Mucosa of stomach (tissue), 1 donor: ENCODE results near the gene FHIT.
"Not testable (repeated sequence)": the region's sequence is repeated elsewhere in the genome, so short reads cannot be mapped to it uniquely, and the experiment has no call there.

Experiments used
- H3K27me3 ChIP-seq: one replicate; pipeline ENCODE4 v1.7.0; 2013; ENCODE audit warnings: mild to moderate bottlenecking, low read length; ENCODE audit not compliant: control insufficient read depth, insufficient read depth
- H3K36me3 ChIP-seq: one replicate; pipeline ENCODE4 v1.7.0; 2013; ENCODE audit warnings: low read length; ENCODE audit not compliant: control insufficient read depth, insufficient read depth
- H3K4me1 ChIP-seq: one replicate; pipeline ENCODE4 v1.7.0; 2013; ENCODE audit warnings: mild to moderate bottlenecking, low read length; ENCODE audit not compliant: control insufficient read depth, insufficient read depth
- H3K4me3 ChIP-seq: one replicate; pipeline ENCODE4 v1.7.0; 2013; ENCODE audit warnings: low read length
- H3K9ac ChIP-seq: one replicate; pipeline ENCODE4 v1.7.0; 2013; ENCODE audit warnings: mild to moderate bottlenecking, low read length, moderate library complexity
- H3K9me3 ChIP-seq: one replicate; pipeline ENCODE4 v1.7.0; 2013; ENCODE audit warnings: mild to moderate bottlenecking, low read length, moderate library complexity; ENCODE audit not compliant: control insufficient read depth
- donor health status: Pancreatic carcinoma.

The FHIT gene

DNA sequence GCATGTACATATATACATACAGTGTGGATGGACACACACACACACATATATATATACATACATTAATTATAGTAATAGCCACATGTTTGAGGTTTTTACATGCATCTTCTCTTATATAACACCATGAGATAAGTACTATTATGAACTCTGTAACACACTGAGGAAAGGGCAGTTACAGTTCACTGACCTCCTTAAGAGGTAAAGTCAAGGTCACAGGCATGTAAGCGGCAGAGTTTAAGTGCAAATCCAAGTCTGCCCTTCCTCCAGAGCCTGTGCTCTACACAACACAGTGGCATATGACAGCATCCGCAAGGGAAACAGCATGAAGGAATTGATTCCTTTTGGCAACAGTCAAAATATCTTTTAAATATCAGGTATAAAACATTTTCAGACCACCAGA, 26.4 kb downstream of the FHIT start:
- H3K36me3 ChIP-seq = no peaks in the 10 kb centered on the region
- H3K4me1 ChIP-seq = no peaks in the 10 kb centered on the region
- H3K9me3 ChIP-seq = no peaks in the 10 kb centered on the region
- no peaks in the 10 kb centered on the region for H3K27me3 ChIP-seq
- no peak overlapping the region for H3K9ac ChIP-seq
- no peak overlapping the region for H3K4me3 ChIP-seq

DNA sequence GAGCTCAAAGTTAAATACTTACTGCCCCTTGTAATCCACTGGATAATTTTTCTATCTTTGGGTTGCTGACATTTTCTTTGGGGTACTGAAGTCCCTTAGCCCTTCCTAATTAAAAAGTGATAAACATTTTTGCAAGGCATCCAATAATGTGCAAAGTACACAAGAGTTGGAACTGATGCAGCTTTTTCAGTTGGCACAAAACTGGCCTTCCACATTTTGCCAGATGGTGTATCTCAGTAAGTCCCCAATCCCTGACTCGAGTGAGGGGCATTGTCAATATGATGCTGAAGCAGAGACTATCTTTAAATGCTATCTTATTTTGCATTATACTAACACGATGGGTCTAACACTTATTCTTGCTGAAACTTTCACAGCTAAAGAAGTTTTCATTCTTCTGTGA, 27.8 kb downstream of the FHIT start:
- Histone ChIP-seq H3K36me3 (no peaks in the 10 kb centered on the region), H3K4me1 (no peaks in the 10 kb centered on the region), H3K9ac (no peak overlapping the region), H3K27me3 (no peaks in the 10 kb centered on the region), H3K9me3 (no peaks in the 10 kb centered on the region), H3K4me3 (no peak overlapping the region)

DNA sequence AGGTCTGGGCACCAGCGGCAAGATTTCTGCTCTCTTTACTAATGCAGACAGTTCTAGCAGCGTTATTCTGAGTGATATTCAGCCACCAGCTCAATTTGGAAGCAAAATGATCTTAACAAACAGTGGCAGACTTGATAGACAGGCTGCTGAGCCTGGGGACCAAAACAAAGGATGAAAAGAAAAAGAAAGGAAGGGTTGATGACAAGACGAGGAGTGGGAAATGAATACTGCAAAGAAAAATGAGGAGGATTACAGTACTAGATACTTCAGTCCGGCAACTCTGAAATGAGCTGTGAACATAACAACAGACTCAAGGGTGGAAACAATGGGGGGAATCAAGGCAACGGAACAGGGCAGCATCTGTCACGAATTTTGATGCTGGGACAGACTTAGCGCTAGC, 28.8 kb downstream of the FHIT start:
- Histone ChIP-seq H3K4me3 (no peak overlapping the region), H3K9me3 (no peaks in the 10 kb centered on the region), H3K4me1 (no peaks in the 10 kb centered on the region), H3K27me3 (no peaks in the 10 kb centered on the region), H3K36me3 (no peaks in the 10 kb centered on the region), H3K9ac (no peak overlapping the region)

DNA sequence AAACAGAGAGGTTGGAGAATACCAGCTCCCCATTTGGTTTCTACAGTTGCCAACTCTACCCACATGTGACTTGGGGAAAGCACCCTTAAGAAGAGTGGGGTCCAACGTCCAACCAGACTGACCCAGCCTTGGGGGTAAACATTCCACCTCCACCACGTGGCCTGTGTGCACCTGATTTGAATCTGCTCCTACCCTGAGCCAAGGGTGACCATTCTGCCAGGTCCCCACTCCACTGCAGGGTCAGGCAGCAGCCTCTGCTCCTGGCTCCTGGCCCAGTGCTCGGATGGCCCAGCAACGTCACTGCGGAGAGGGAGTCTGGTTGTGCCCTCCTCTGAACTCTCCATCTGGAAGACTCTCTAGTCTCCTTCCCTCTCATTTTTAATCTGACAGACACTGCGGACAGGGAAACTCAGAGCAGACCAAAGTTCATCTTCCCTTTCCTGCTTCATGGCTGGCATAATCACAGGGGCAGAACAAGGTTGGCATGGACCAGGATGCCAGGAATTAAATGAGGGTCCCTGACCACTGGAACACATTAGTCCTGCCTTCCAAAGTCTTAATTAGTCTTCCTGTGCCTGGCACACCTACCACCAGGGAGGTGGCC, 29.4 kb downstream of the FHIT start:
- H3K9me3 ChIP-seq = no peaks in the 10 kb centered on the region
- no peak overlapping the region for H3K9ac ChIP-seq
- H3K4me1 ChIP-seq = no peaks in the 10 kb centered on the region
- H3K27me3 ChIP-seq = no peaks in the 10 kb centered on the region
- H3K4me3 ChIP-seq = no peak overlapping the region
- no peaks in the 10 kb centered on the region for H3K36me3 ChIP-seq

DNA sequence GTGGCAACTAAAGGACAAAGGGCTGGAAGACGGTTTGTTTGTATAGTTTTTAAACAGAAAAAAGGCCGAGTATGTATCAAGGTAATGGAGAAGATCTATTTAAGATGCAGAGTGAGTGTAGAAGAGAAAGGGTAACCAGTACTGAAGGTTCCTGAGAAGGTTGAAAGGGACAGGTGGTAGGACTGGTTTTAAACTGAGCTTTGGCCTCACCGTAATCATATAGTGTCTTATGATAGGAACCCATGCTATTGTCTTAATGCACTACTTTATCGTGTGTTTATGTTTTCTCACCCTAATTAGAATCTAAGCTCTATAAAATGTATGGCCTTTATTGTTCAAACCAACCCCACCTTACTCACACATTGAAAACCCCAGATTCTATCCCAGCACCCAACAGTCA, 32.7 kb downstream of the FHIT start:
- Histone ChIP-seq H3K36me3 (no peaks in the 10 kb centered on the region), H3K4me1 (no peaks in the 10 kb centered on the region), H3K27me3 (no peaks in the 10 kb centered on the region), H3K9ac (no peak overlapping the region), H3K9me3 (no peaks in the 10 kb centered on the region), H3K4me3 (no peak overlapping the region)

DNA sequence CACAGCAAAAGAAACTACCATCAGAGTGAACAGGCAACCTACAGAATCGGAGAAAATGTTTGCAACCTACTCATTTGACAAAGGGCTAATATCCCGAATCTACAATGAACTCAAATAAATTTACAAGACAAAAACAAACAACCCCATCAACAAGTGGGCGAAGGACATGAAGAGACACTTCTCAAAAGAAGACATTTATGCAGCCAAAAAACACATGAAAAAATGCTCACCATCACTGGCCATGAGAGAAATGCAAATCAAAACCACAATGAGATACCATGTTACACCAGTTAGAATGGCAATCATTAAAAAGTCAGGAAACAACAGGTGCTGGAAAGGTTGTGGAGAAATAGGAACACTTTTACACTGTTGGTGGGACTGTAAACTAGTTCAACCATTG, 35.1 kb downstream of the FHIT start:
- H3K9ac ChIP-seq, H3K4me3 ChIP-seq, H3K27me3 ChIP-seq, H3K9me3 ChIP-seq, H3K4me1 ChIP-seq, H3K36me3 ChIP-seq: not testable (repeated sequence)

DNA sequence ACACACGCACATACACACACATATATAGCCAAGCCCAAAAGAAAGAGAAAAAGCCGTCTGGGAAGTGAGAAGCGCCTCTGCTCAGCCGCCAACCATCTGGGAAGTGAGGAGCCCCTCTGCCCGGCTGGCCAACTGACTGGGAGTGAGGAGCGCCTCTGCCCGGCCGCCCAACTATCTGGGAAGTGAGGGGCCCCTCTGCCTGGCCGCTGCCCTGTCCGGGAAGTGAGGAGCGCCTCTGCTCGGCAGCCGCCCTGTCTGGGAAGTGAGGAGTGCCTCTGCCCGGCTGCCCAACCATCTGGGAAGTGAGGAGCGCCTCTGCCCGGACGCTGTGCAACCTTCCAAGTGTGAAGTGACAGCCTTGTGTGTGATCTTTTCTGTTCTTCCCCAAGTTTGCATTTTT, 49.2 kb downstream of the FHIT start:
- H3K9me3 ChIP-seq = no peaks in the 10 kb centered on the region
- H3K27me3 ChIP-seq = no peaks in the 10 kb centered on the region
- no peaks in the 10 kb centered on the region for H3K4me1 ChIP-seq
- H3K9ac ChIP-seq = no peak overlapping the region
- H3K4me3 ChIP-seq = no peak overlapping the region
- no peaks in the 10 kb centered on the region for H3K36me3 ChIP-seq

DNA sequence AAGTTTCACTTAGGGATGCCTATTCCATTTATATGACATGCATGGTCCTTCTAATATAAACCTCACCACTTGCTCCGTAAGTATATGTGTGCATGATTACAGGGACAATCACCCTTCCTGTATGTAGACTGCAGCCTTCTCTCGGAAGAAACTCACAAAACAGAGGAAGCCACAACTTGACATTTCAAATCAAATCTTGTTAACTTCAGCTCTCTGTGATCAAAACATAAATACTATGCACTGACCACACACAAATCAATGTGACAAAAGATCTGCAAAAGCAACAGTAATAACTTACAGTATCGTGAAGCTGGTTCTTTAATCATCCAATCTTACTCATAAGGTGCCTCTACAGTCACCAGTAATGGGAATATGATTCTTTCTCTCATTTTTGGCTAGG, 50.2 kb downstream of the FHIT start:
- H3K9ac ChIP-seq = no peak overlapping the region
- no peaks in the 10 kb centered on the region for H3K9me3 ChIP-seq
- H3K4me1 ChIP-seq = no peaks in the 10 kb centered on the region
- H3K27me3 ChIP-seq = no peaks in the 10 kb centered on the region
- no peak overlapping the region for H3K4me3 ChIP-seq
- no peaks in the 10 kb centered on the region for H3K36me3 ChIP-seq

DNA sequence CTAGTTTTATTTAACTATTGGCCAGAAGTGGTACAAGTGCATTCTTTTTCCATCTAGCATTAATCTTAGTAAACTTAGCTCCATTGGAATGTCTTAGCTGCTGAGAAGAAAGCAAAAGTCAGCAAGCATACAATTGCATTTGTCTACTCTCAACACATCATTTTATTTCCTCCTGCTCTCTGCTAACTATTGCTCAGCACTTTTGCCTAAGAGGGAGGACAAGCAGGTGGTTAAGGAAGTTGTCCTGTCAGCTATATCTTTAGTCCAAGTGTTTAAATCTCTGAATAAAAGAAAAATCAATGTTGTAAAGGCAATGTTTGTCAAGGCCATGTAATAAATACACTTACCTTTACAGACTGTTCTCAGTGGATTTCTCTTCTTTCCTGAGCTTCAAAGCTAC, 51.0 kb downstream of the FHIT start:
- Histone ChIP-seq H3K9me3 (no peaks in the 10 kb centered on the region), H3K36me3 (no peaks in the 10 kb centered on the region), H3K4me3 (no peak overlapping the region), H3K9ac (no peak overlapping the region), H3K4me1 (no peaks in the 10 kb centered on the region), H3K27me3 (no peaks in the 10 kb centered on the region)

DNA sequence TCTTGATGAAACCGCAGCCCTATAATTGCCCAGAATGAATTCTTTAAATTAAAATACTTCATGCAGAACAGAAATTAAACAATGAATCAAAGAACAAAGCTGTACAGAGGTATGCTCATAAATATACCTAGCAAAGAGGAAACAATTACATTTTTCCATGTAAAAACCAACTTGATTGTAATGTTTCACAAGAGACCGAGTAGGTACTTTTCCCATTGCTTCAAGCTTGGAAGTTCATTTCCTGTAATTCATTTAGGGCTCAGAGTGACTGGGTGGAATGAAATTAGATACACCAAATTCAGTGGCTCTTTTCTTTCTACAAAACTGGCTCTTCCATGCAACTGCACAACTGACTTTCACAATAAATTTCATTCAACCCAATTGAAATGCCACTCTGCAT, 51.4 kb downstream of the FHIT start:
- Histone ChIP-seq H3K36me3 (no peaks in the 10 kb centered on the region), H3K4me3 (no peak overlapping the region), H3K27me3 (no peaks in the 10 kb centered on the region)

DNA sequence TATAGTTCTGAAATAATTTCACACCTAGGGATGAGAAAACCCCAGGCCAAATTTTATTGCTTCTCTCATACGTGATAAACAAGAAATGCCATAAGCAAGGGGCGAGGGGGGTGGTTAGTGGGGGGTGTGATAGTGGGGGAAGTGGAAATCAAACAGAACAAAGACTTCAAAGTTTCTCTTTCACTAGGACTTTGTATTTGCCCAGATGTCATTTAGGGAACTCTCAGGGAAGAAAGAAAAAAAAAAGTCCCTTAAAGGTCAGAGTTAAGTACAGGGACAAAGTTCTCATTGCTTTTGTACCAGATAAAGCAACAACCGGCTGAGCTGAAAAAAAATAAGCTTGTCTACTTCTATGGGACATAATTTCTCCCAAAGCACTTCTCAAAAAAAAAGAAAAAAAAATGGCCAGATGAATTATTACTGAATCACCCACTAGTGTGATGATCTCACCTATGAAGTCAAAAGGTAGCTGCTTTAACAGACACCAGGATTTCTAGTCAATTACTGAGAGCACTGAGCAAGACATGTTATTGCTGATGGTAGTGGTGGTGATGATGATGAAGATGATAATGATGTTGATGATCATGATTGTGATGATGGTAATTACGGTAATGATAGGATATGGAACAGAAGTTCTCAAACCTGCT, 56.2 kb downstream of the FHIT start:
- H3K9me3 ChIP-seq = no peaks in the 10 kb centered on the region
- H3K36me3 ChIP-seq = no peaks in the 10 kb centered on the region
- no peaks in the 10 kb centered on the region for H3K4me1 ChIP-seq
- H3K27me3 ChIP-seq = no peaks in the 10 kb centered on the region
- H3K9ac ChIP-seq = no peak overlapping the region
- H3K4me3 ChIP-seq = no peak overlapping the region

More for the DNA sequence above, 51.4 kb downstream of the FHIT start:
- H3K9me3 ChIP-seq = no peaks in the 10 kb centered on the region
- no peaks in the 10 kb centered on the region for H3K4me1 ChIP-seq
- no peak overlapping the region for H3K9ac ChIP-seq

DNA sequence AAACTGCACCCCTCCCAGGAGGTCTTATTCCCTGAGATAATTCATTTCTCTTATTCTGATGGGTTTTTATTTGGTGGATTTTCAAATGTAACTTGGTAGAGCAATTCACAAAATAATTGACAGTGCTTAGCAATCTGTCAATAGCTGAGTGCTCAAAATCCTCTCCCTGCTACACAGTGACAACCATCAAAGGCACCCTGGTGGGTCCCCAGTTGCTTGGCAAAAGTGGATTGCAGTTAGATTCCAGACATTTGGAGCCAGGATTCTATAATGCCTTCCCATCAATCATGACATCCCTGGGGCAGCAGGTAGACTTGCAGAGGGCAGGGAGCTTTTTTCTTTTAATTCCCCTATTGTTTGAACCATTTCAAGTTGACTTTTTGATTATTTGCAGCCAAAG, 59.0 kb downstream of the FHIT start:
- H3K36me3 ChIP-seq = no peaks in the 10 kb centered on the region
- no peaks in the 10 kb centered on the region for H3K4me1 ChIP-seq
- no peaks in the 10 kb centered on the region for H3K27me3 ChIP-seq
- no peaks in the 10 kb centered on the region for H3K9me3 ChIP-seq
- H3K9ac ChIP-seq = no peak overlapping the region
- H3K4me3 ChIP-seq = no peak overlapping the region

DNA sequence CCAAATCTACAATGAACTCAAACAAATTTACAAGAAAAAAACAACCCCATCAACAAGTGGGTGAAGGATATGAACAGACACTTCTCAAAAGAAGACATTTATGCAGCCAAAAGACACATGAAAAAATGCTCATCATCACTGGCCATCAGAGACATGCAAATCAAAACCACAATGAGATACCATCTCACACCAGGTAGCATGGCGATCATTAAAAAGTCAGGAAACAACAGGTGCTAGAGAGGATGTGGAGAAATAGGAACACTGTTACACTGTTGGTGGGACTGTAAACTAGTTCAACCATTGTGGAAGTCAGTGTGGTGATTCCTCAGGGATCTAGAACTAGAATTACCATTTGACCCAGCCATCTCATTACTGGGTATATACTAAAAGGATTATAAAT, 61.0 kb downstream of the FHIT start:
- H3K36me3 ChIP-seq, H3K4me3 ChIP-seq, H3K4me1 ChIP-seq, H3K9ac ChIP-seq, H3K9me3 ChIP-seq, H3K27me3 ChIP-seq: not testable (repeated sequence)
